SK-N-SH treated with all-trans-retinoic acid at 6 μM for 48 hours (cell line): Measurements from ENCODE around the gene RALGAPB.

Experiments used
- ATAC-seq: fragments of 200-7000 bp; cut with Tn5 transposase; 3 replicates; pipeline ENCODE4 v1.9.1; 2020; ENCODE audit warnings: mild to moderate bottlenecking, moderate library complexity
- ARNTL ChIP-seq: fragments of 450-650 bp; formaldehyde crosslinking; IDR thresholded peaks from 2 replicates; pipeline ENCODE4 v1.5.0; 2020; ENCODE audit warnings: low read depth, mild to moderate bottlenecking, moderate library complexity, borderline replicate concordance
- BACH2 ChIP-seq: fragments of 250-450 bp; sonication (Bioruptor Pico); IDR thresholded peaks from 2 replicates; pipeline ENCODE4 v1.9.0; 2021; ENCODE audit warnings: mild to moderate bottlenecking, borderline replicate concordance
- CREB5 ChIP-seq: fragments of 250-450 bp; sonication (Bioruptor Pico); IDR thresholded peaks from 2 replicates; pipeline ENCODE4 v1.5.1; 2020; ENCODE audit warnings: low read depth, mild to moderate bottlenecking, moderate library complexity
- CSDC2 ChIP-seq: fragments of 250-450 bp; sonication (Bioruptor Pico); IDR thresholded peaks from 2 replicates; pipeline ENCODE4 v1.5.0; 2020; ENCODE audit warnings: mild to moderate bottlenecking, moderate library complexity
- ESRRG ChIP-seq: fragments of 250-450 bp; sonication (Bioruptor Pico); IDR thresholded peaks from 2 replicates; pipeline ENCODE4 v1.6.1; 2021; ENCODE audit warnings: mild to moderate bottlenecking
- GLIS3 ChIP-seq: fragments of 250-450 bp; sonication (Bioruptor Pico); IDR thresholded peaks from 2 replicates; pipeline ENCODE4 v1.5.0; 2020; ENCODE audit warnings: mild to moderate bottlenecking, moderate library complexity
- ISL1 ChIP-seq: fragments of 250-450 bp; sonication (Bioruptor Pico); IDR thresholded peaks from 2 replicates; pipeline ENCODE4 v2.1.2; 2022; ENCODE audit warnings: mild to moderate bottlenecking, moderate library complexity
- OSR1 ChIP-seq: fragments of 250-450 bp; sonication (Bioruptor Pico); IDR thresholded peaks from 2 replicates; pipeline ENCODE4 v1.8.0; 2022; ENCODE audit warnings: moderate library complexity, mild to moderate bottlenecking, inconsistent platforms
- POU6F1 ChIP-seq: fragments of 250-450 bp; sonication (Bioruptor Pico); IDR thresholded peaks from 2 replicates; pipeline ENCODE4 v1.8.0; 2021; ENCODE audit warnings: low read depth, mild to moderate bottlenecking, moderate library complexity, borderline replicate concordance
- PPARA ChIP-seq: fragments of 250-450 bp; sonication (Bioruptor Pico); IDR thresholded peaks from 2 replicates; pipeline ENCODE4 v1.5.0; 2020; ENCODE audit warnings: mild to moderate bottlenecking, borderline replicate concordance
- RARB ChIP-seq: fragments of 250-450 bp; sonication (Bioruptor Pico); IDR thresholded peaks from 2 replicates; pipeline ENCODE4 v1.8.0; 2021; ENCODE audit warnings: mild to moderate bottlenecking, moderate library complexity
- SNAI2 ChIP-seq: fragments of 250-450 bp; sonication (Bioruptor Pico); IDR thresholded peaks from 2 replicates; pipeline ENCODE4 v1.5.0; 2020; ENCODE audit warnings: mild to moderate bottlenecking, moderate library complexity
- TCF4 ChIP-seq: fragments of 250-450 bp; sonication (Bioruptor Pico); IDR thresholded peaks from 2 replicates; pipeline ENCODE4 v1.8.0; 2021; ENCODE audit warnings: mild to moderate bottlenecking, moderate library complexity, borderline replicate concordance
- TOX ChIP-seq: fragments of 250-450 bp; sonication (Bioruptor Pico); IDR thresholded peaks from 2 replicates; pipeline ENCODE4 v1.8.0; 2021; ENCODE audit warnings: mild to moderate bottlenecking, moderate library complexity, borderline replicate concordance
- TSHZ2 ChIP-seq: fragments of 250-450 bp; sonication (Bioruptor Pico); IDR thresholded peaks from 2 replicates; pipeline ENCODE4 v1.5.0; 2020; ENCODE audit warnings: mild to moderate bottlenecking, moderate library complexity
- ZC3H10 ChIP-seq: fragments of 250-450 bp; sonication (Bioruptor Pico); IDR thresholded peaks from 2 replicates; pipeline ENCODE4 v1.5.1; 2021; ENCODE audit warnings: mild to moderate bottlenecking, moderate library complexity
- ZFP3 ChIP-seq: fragments of 250-450 bp; sonication (Bioruptor Pico); IDR thresholded peaks from 2 replicates; pipeline ENCODE4 v1.5.0; 2020; ENCODE audit warnings: mild to moderate bottlenecking, moderate library complexity
- ZFP30 ChIP-seq: fragments of 450-650 bp; formaldehyde crosslinking; IDR thresholded peaks from 2 replicates; pipeline ENCODE4 v1.5.0; 2022; ENCODE audit warnings: mild to moderate bottlenecking, moderate library complexity
- ZNF565 ChIP-seq: fragments of 450-650 bp; formaldehyde crosslinking; conservative IDR thresholded peaks from 2 replicates; pipeline ENCODE4 v1.5.0; 2020; ENCODE audit warnings: low read depth, mild to moderate bottlenecking, moderate library complexity
- ZNF8 ChIP-seq: fragments of 450-650 bp; formaldehyde crosslinking; IDR thresholded peaks from 2 replicates; pipeline ENCODE4 v1.5.0; 2020; ENCODE audit warnings: mild to moderate bottlenecking, moderate library complexity

RALGAPB gene

GRCh38 chr20:38477747-38478146 is 5.1 kb downstream of the RALGAPB start (continued):
- TF ChIP-seq TSHZ2 (CRISPR knock-in tag) (no peak), POU6F1 (no peak), ISL1 (CRISPR knock-in tag) (no peak)

GRCh38 chr20:38479596-38479995 is 7.0 kb downstream of the RALGAPB start:
- TF ChIP-seq SNAI2 (CRISPR knock-in tag), result no peak
- no peak for TF ChIP-seq ZFP30
- no peak for TF ChIP-seq TOX (CRISPR knock-in tag)
- TF ChIP-seq ZNF8 (CRISPR knock-in tag), result no peak
- TF ChIP-seq ZC3H10 (CRISPR knock-in tag), result no peak
- TF ChIP-seq ZFP3 (CRISPR knock-in tag), result no peak
- no peak for TF ChIP-seq ARNTL (CRISPR knock-in tag)
- no peak for TF ChIP-seq POU6F1
- TF ChIP-seq RARB (CRISPR knock-in tag), result no peak
- TF ChIP-seq BACH2, result no peak
- TF ChIP-seq TCF4 (CRISPR knock-in tag), result no peak
- TF ChIP-seq ISL1 (CRISPR knock-in tag), result no peak
- no peak for TF ChIP-seq CREB5 (CRISPR knock-in tag)
- no peak for ATAC-seq

- TF ChIP-seq SNAI2 (CRISPR knock-in tag) (no peak), BACH2 (no peak), ZFP3 (CRISPR knock-in tag) (no peak), ZC3H10 (CRISPR knock-in tag) (no peak), ARNTL (CRISPR knock-in tag) (no peak), ZFP30 (no peak), TCF4 (CRISPR knock-in tag) (no peak), RARB (CRISPR knock-in tag) (no peak), PPARA (CRISPR knock-in tag) (no peak), ESRRG (no peak), ISL1 (CRISPR knock-in tag) (no peak), CREB5 (CRISPR knock-in tag) (no peak), OSR1 (CRISPR knock-in tag) (no peak), TSHZ2 (CRISPR knock-in tag) (no peak), ZNF565 (no peak), CSDC2 (CRISPR knock-in tag) (no peak), POU6F1 (no peak), GLIS3 (CRISPR knock-in tag) (no peak), ZNF8 (CRISPR knock-in tag) (no peak)
- ATAC-seq, result no peak
Measured at GRCh38 chr20:38485041-38485440, 12.4 kb downstream of the RALGAPB start.
